GM21619 (cell line): ENCODE data around the gene UTP4.

ENCODE experiments used
- ATAC-seq: cut with Tn5 transposase; IDR thresholded peaks from one replicate; pipeline ENCODE4 v1.9.1; 2021; ENCODE audit not compliant: unreplicated experiment

UTP4 gene

DNA sequence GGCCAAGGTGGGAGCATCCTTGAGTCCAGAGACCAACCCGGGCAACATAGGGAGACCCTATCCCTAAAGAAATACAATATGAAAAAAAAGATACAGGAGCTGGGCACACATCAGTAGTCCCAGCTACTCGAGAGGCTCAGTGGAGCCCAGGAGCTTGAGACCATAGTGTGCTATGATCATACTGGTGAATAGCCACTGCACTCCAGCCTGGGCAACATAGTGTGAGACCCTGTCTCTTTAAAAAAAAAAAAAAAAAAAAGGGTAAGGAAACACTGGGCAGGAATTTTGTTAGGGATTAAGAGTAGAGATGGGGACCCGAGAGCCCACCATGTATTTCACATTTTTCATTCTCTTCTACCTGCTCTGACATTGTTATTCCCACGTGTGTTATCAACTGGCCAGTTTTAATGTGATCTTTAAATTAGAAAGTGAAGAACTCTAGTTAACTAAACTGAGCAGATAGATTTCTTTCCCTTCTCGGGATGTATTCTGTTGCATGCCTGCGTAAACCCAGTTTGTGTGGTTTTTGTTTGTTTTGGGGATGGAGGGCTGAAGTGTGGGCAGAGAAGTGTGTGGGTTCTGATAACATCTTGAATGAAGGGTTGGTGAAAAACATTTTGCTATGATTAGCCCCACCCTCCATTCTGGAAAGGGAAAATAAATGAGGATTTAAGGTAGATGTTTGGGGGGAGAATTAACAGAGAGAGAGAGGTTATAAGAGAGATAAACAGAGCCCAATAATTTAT, 37.3 kb downstream of the UTP4 start:
- ATAC-seq: no peak

DNA sequence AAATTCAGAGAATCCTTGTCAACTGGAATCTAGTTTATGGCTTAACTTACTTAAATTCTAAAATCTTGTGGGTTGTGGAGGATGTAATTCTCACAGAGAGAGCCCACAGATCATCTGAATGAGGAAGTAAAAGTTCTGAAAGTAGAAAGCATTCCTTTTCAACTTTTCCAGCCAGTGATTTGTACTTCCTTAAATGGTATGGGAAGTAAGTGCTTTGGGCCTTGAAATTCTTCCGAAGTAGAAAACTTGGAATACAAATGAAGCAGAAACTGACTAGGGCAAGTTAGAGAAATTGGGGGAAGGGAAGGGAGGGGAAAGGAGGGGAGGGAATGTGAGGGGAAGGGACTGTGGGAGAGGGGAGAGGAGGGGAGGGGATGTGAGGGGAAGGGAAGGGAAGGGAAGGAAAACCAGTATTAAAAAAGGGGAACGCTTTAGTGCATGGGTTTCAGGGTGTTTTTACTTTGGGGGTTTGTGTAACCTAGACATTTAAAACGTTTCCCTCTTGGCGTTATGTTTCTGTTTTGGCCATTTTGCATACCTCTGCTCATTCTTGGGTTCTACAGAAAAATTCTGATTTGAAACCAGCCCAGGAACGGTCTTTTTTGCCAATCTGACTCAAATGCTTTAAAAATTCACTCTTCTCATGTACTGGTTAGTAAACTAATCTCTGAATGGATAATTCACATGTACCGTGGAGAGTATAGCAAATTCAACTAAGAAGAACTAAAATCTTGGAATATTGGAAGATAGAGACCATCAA, 39.1 kb downstream of the UTP4 start:
- no peak for ATAC-seq

DNA sequence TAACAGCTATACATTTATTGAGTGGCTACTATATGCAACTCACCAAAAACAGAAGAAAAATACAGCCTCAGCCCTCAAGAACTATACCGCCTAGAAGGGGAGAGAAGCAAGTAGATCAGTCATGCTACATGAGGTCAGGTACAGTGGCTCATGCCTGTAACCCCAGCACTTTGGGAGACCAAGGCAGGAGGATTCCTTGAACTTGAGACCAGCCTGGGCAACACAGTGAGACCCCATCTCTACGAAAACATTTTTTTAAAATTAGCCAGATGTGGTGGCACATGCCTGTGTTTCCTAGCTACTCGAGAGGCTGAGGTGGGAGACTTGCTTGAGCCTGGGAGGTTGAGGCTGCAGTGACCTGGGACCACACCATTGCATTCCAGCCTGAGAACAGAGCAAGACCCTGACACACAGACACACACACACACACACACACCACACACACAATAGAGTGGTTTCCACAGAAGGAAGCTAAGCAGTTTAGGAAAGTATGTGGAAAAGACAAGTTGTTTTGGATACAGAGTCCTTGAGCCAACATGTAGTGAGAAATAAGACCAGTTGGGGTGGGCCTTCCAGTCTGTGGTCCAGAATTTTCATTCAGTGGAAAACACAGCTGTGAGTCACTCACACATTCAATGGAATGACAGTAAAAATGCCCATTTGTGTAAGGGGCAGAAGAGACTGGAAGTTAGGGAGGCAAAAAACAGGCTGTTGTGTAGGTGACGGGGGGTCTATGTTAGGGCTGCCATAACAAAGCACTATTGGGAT, 43.8 kb downstream of the UTP4 start:
- ATAC-seq: no peak

DNA sequence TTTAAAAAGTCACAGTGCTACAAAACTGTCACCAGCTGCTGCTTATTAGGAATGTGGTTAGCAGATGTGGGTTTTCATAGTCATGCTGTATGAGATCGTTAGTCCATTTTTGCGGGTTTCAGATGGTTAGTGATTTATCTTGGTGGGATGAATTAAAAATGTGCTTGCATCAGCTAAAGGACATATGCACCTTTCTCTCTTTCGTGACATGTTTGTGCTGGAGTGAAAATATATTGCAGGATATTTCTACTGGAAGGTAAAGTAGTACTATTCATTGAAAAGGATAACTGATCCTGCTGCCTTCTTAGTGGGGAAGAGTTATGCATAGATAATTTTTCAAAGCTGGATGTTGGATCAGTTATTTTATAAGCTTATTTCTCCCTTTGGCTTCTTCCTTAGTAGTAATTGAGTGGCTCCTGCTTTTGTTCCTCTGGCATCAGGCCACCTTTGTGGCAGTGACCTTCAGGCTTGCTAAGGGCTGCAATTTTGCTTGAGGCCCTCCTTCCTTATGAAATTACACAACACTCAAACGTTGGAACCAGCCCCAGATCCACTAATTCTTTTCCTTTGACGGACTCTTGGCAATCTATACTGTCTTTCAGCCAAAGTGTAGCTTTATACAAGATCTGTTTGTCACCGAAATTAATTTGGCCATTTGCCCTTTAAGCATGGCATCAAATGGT, 47.0 kb downstream of the UTP4 start:
- no peak for ATAC-seq

DNA sequence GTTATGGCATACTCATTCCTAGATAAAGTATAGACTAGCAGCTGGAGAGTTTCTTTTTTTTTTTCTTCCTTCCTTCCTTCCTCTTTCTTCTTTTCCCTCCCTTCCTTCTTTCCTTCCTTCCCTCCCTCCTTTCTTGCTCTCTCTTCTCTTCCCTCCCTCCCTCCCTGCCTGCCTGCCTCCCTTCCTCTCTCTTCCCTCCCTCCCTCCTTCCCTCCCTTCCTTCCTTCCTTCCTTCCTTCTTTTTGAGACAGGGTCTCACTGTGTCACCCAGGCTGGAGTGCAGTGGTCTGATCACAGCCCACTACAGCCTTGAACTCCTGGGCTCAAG, 47.5 kb downstream of the UTP4 start:
- no peak for ATAC-seq

DNA sequence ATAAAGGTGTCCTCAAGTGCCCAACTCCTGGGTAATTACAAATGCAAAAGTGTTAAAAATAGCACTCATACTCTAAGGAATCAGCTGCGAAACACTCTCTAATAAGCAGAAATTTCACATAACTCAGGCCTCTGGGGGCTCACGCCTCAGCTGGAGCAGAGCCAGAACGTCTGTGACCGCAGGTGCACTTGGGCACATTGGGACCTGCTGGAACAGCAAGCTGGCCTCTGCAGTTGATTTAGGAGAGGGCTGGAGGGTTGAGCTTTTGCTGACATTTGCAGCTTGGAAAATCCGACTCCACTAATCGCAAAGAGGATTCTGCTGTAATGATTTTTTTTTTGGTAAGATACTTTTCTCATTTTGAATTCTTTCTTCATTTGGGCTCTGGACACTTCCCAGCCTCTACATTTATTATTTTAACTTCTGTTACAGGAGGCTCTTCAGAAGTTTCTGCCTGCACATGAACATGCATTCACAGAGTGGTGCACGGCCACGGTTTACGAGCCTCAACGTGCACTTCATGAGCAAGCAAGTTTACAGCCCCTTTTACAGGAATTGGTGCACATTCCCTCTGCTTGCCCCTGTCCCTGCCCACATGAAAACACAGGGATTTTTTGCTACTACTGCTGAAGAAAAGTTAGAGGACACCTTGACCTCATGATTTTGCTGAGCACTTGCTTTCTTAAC, 50.4 kb downstream of the UTP4 start:
- ATAC-seq: no peak

DNA sequence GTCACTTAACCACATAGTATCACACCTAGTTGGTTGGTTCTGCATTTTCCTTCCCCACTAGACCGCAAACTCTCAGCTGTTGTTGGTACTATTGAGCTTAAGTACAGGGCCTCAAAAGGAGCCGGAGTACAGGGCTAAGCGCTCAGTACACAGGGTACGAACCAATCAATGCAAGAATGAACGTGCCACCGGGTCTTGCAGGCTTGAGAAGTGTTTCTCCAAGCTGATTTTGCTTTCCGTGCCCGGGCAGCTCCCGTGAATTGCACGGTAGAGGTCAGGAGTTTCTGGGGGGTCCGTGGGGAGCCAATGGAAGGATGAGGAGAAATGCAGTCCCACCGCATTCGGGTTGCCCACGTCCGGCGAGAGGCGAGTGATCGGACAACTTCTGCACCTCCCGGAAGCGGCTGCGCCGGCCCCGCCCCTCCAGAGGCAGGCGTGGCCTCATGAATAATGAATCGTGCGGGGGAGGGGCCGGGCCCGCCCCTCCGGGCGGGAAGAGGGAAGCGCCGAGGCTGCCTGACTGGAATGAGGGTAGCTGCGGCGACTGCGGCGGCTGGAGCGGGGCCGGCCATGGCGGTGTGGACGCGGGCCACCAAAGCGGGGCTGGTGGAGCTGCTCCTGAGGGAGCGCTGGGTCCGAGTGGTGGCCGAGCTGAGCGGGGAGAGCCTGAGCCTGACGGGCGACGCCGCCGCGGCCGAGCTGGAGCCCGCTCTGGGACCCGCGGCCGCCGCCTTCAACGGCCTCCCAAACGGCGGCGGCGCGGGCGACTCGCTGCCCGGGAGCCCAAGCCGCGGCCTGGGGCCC, 54.4 kb downstream of the UTP4 start, which contains the start of gene SNTB2:
Gene SNTB2 (plus strand): TSS at position 523 of the 804 bp plus-strand sequence. CDS start 3 bp downstream, at position 526.
- ATAC-seq: peak; percentile 76

DNA sequence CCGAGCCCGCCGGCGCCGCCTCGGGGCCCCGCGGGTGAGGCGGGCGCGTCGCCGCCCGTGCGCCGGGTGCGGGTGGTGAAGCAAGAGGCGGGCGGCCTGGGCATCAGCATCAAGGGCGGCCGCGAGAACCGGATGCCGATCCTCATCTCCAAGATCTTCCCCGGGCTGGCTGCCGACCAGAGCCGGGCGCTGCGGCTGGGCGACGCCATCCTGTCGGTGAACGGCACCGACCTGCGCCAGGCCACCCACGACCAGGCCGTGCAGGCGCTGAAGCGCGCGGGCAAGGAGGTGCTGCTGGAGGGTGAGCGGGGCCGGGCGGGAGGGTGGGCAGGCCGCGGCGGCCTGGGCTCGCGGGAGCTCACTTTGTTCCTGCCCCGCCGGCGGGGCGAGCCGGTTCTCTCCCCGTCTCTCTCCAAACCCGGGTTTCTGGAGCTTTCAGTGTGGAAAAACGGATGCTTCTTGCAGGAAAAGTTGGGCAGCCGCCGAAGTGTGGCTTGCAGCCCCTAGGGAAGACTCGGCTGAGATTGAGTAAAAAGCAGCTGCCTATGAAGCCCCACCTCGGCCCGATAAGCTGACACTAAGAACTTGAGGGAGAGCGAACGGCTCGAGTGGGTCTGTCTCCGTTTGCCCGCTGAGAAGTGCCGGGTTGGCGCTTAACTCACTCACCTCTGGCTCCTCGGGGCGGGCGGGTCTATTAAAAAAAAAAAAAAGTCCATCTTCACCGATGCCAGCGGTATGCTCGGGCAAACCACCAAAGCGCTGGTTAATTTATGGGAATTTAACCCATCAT, 55.2 kb downstream of the UTP4 start:
- ATAC-seq: peak; percentile 30

DNA sequence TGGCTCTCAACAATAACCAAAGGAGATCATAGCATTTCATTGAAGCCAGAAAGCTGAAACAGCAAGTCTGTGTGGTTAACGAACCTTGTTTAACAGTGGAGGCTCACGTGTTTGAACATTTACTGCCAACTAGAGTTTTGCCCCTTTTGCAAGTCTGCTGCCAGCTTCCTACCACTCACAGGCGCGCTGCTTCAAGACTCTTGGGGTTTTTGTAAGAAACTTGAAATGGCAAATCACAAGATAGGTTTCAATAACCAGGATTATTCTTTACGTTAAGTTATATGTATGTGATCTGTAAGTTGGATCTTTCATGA, 55.7 kb downstream of the UTP4 start:
- no peak for ATAC-seq

DNA sequence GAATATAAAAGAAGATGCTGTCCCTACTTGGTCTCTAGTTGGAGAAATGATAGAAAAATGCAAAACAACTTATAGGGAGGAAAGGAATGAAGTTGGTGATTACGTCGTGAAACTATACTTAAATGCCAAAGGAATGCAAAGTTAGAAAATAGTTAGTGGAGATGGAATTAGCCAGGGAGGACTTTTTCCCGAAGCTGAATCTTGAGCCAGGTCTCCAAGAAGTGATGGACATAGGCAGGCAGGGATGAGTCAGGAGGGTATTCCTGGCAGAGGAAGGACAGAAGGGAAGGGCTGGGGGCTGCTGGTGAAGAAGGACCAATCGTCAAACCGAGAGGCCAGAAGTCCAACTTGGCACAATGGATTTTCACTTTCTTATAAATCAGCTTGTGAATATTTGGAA, 56.3 kb downstream of the UTP4 start:
- no peak for ATAC-seq

DNA sequence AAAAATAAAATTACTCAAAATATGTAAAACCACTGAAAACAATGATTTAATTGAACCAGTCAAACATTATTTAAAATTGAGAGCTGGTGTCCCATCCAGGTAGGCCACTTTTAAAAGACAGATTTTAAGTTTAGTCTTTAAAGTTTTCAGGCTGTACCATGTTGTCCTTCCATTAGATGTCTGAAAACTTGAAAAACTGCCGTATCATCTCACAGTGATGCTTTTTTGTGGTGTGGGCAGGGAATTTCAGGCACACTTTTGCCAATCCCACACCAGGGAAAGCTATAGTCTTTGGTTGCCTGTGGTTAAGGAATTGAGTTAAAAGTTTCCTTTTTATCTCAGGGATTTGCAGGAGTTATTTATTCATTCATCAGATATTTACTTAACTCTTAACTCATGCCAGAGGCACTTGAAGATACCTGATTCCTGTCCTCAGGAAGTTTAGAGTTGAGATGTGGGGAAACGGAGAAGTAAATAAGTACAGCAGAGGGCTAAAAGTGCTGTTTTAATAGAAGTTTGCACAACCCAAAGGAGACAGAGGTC, 57.7 kb downstream of the UTP4 start:
- ATAC-seq: no peak

DNA sequence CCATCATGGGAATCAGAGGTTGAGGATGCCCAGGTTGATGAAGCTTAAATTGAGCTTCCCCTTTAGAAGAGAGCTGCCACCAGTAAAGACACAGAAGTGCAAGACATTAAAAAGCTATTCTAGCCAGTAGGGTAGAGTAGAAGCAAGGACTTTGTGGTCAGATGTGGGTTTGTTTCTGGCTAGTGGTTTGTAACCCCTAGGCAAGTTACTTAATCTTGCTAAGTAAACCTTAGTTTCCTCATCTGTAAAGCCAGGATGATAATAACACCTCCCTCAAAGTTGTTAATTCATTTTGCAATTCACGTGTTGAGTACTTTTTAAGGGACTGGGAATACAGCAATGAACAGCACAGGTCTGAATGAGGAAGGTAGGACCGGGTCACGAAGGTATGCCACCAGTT, 58.1 kb downstream of the UTP4 start:
- ATAC-seq: no peak

DNA sequence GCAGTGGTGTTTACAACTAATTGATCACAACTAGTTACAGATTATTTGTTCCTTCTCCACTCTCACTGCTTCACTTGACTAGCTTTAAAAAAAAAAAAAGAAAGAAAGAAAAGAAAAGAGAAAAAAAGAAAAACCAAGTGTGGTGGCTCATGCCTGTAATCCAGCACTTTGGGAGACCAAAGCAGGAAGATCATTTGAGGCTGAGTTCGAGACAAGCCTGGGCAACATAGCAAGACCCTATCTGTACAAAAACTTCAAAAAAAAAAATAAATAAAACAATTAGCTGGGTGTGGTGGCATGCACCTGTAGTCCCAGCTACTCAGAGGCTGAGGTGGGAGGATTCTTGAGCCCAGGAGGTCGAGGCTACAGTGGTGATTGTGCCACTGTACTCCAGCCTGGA, 58.7 kb downstream of the UTP4 start:
- no peak for ATAC-seq

DNA sequence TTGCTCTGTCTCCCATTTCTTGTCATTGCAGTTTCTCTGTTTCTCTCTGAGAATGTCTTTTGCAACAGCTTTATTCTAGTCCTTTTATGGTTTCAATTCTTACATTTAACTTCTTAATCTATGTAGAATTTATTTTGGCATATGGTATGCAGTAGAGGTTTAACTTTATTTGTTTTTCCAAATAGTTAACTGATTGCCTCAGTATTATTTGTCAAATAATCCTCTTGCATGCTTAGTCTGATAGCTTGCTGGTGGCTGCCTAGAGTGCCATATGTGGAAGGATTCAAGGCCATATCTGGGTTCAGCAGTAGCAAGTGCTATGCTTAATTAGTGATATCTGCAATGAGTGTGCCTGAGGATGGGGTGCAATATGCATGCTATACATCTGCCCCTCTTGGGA, 61.4 kb downstream of the UTP4 start:
- no peak for ATAC-seq

DNA sequence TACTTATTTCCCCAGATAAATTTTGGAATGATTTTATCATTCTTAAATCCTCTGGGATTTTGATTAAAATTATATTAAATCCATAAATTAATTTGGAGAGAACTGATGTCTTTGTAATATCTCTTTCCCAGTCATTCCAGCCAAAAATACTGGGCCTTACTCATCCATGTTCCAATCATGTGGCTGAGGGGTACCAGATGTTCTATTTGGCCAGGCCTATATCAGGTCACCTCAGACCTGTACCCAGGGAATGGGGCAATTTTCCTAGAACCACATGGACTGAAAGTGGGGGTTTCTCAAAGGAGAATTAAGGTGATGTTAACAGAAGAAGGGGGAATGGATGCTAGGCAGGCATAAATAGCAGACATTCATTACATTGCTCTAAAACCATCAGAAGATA, 62.0 kb downstream of the UTP4 start:
- ATAC-seq: no peak

DNA sequence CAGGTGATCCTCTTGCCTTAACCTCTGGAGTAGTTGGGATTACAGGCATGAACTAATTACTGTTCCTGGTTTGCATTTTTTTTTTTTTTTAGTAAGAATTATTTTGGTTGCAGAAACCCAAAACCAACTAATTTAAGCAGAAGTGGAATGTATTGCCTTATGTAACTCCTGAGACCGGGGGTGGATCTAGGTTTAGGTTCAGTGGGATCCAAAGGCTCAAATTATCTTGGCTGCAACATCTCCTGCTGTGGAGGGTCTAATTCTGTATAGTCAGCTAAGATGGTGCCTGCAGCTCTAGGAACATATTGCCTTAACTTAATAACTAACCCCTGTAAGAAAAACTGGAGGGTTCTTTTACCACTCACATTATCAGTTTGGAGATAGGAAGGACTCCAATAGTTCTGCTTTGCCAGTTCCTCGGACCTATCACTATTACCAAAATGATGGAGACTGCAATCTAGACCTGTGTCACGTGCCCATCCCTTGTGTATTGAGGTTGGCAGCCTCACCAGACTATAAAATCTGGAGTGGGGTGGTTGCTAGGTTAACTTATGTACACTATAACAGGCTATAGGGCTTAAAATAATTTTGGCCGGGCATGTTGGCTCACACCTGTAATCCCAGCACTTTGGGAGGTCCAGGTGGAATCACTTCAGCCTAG, 63.0 kb downstream of the UTP4 start:
- no peak for ATAC-seq

DNA sequence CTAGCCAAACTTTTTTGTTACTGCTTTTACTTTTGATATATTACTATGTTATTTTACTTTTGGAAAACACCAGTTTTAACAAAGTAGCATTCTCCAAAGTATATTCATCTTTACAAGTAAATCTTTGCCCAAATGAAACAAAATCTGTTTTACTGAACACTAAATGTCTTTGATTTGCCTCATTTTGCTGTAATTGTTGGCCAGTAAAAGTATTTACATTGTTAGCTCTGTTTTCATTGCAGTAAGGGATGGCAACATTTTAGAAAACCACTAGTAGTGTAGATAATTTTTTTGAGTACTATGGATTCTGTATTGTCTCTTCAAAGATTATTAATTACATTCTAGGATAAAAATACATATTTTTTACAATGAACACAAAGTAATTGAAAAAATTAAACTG, 65.1 kb downstream of the UTP4 start:
- ATAC-seq: no peak

DNA sequence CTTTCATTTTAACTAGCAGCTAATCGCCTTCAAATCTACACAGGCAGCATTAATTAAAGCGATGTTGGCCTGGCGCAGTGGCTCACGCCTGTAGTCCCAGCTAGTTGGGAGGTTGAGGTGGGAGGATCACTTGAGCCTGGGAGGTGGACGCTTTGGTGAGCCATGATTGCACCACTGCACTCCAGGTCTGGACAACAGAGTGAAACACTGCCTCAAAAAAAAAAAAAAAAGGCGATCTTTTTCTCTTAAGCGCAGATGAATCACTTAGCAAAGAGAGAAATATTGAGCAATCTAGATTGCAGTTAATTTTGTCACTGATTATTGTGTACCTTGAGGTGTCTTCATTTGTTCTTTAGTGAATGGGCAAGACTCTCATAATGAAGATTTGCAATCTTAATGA, 66.9 kb downstream of the UTP4 start:
- no peak for ATAC-seq

DNA sequence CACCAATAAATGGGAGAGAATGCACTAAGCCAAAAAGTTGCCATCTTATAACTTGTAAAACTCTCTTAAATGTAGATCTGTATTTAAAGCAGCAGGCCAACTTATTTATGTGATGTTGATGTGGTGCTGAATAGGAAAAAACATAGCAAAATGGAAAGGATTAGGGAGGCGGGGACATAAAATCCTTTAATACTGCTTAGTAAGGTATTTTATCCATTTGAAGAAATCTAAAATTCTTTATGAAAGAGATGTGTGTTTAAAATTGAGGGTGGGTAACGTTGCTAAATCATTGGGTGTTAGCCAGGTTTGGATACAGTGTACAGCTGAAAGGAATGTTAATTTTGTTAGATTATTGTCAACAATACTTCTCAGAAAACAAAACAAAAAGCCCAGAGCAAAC, 68.8 kb downstream of the UTP4 start:
- ATAC-seq: no peak
